HG03280 (cell line): ENCODE data around the gene ITPR3.

Experiments
- ATAC-seq: cut with Tn5 transposase; IDR thresholded peaks from one replicate; pipeline ENCODE4 v1.9.1; 2021; ENCODE audit warnings: mild to moderate bottlenecking, moderate library complexity; ENCODE audit not compliant: unreplicated experiment

ITPR3 gene

DNA sequence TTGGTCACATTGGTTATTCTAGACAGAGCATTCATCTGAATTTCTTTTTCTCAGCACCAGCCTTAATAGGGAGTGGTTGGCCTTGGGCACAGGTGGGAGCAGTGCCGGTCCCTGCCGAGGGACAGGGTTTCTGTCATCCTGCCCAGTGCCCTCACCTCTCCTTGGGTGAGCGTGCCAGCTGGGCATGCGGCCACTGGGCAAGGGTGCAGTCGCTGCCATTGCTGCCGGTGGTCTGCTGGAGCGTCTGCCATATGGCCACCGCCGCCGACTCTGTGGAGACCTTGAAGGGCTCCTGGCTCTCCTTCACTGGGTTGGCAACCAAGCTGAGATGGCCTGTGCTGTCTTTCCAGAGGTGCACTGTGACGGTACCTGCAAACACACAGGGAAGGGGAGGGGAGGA lies 106.8 kb downstream of the ITPR3 start:
- ATAC-seq = no peak

DNA sequence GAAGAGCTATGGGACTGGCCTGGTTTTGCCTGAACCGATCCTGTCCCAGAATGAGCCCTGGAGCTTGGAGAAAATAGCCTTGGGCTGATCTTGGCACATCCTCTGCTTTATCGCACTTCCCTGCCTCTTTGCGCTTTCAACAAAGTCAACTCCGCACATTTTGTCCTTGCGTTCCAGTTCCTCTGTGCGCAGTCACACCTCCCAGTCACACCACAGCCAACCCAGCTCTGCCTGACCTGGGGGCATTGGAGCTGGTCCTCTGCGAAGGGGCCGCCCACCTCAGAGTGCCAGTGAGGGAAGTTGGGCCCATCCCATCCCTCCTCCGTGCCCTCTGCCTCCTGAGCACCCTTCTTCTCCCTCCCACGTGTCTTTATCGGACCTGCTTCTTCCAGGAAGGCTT lies 107.3 kb downstream of the ITPR3 start:
- no peak for ATAC-seq

DNA sequence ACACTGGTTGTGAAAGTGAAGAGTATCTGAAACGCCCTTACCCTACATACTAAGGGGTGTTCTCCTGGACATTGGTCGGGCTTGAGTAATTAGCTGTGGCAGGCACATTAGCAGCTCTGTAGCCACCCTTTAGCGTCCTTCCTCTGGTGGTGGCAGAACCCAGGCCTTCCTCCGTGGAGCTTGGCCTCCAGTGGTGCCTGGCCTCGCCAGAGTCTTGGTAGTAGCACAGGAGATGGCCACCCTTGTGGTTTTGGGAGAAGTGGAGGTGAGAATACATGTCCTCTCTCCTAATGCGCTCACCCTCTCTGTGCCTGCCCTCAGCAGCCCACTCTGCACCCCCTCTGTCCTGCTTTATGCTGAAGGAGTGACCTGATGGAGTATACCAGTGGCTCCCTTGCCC lies 107.9 kb downstream of the ITPR3 start:
- no peak for ATAC-seq

DNA sequence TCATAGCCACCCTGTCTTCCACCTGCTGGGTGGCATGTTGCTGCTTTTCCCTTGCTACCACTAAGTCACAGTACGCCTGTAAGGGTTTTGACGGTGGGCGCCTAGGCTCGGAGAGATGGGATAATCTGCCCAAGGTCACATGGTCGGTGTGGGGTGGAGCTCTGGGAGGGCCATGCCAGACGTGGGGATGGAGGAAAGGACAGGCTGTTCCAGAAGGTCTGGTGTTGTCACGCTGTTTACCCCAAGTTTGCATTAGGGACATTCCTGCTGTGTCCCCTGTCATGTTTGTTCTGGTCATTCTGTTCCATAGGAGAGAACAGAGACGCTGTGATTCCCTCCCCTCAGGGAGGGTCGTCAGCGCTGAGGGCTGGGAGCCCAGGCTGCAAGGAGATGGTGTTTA lies 109.5 kb downstream of the ITPR3 start:
- no peak for ATAC-seq

DNA sequence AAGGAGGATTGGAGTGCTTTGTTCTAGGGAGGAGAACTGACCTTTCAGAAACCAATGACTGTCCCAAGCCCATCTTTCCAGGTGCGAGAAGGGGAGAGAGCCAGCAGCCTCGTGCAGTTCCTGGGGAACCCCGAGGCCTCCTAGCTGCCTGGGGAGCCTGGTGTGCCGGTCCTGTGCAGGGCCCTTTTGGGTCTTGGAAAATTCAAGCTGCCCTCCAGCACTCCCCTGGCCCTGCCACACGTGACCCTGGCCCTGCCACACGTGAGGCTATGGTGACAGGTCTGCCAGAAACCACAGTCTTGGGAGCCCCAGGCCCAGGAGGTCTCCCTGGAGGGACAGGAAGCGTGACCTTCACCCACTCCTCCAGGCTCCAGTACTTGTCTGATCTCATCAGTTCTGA lies 109.9 kb downstream of the ITPR3 start:
- ATAC-seq = no peak

DNA sequence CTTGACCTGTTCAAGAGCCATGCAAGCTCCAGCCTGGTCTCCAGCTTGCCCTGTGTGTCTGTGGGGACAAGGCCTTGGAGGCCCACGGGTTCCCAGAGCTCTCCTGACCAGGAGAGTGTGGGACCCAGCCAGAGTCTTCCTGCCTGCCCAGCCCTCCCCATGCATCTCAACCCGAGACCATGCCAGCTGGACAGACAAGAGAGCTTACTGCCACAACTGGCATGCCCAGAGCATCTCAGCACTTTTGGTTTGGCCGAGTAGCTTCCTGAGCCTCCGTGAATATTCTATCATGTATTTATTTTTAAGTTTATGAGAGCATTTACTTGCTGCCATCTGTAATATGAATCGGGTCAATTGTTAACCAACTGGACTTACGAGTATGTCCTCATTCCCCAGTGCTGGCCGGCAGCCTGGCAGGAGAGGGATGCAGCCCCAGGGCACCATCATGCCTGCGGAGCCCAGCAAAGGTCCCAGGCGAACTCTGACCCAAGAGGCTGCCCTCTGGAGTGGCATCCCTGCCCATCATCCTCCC lies 110.7 kb downstream of the ITPR3 start:
- no peak for ATAC-seq

DNA sequence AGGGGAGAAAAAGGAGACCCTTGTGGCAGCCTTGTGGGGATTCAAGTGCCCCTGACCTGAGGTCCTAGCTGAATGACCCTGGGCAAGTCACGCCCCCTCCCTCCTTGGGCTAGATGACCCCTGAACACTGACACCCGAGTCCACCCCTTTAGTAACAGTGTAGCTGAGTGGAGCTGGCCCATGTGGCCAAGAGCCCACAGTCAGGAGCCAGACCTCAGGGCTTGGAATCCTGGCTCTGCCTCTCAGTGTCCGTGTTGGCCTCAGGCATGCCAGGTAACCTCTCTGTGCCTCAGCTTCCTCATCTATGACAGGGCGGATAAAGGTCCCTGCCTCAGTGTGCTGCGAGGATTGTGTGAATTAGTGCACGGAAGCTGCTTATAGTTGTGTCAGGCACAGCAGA lies 111.3 kb downstream of the ITPR3 start:
- ATAC-seq = no peak

DNA sequence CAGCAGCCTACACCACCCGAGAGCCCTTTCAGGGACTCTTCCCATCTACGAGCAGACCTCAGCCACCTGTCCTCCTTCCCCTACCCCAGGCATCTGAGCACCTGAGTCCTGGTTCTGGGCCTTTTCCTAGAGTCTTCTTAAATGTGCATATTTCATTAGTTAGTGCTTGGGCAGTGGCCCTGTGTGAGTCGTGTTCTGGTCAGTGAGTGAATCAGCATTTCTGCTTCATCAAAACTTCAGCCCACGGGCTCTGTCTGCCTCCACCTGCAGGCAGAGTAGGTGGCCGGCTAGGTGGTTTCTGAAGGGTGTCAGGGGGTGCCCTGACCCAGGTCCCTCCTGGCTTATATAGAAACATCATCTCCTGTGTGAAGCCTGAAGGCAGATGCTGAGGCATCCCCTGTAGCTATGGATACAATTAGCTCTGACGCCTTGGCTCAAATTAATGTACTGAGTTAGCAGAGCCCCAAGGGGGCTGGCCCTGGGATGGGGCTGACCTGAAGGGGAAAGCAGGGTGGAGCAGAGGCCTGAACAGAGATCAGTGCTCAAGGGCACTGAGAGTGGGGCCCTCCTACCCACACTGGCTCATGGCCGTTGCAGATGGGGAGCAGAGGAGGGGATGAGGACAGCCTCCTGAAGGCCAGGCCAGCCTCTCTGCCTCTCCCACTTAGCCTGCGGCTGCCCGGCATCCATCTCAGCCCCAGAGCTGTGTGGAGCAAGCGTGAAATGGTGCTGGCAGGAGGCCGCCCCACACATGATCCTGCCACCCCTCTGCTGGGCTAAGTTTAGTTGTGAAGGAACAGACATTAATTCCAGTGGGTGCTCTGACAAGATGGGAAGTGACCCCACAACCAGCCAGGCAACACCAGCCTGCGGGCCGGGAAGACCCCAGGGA lies 111.9 kb downstream of the ITPR3 start:
- no peak for ATAC-seq

DNA sequence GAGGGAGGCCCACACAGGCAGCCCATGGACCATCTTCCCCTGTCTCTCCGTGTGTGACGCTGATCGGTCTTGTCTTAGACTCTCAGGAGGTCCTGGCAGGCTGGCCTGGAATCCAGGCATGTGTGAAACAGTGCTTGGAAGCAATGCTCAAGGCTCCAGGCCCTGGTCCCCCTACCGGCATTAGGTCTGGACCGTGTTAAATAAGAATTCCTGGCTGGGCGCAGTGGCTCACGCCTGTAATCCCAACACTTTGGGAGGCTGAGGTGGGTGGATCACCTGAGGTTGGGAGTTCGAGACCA lies 112.5 kb downstream of the ITPR3 start:
- ATAC-seq = no peak

DNA sequence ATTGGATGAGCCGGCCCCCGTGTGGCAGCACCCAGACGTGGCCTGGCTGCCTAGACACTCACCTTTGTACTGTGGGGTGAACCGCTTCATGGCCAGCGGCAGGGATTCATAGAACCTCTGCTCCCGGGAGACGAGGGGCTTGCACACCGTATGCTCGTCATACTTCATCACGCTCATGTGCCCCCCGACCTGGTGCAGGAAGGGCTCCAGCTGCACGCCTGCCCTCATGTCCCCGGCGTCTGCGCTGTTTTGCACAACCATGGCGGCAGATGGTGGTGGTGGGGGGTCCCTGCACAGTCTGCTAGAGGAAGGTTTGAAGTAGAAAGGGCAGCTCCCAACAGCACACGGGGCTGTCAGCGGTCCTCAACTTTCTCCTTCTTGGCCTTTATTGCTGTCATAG lies 114.1 kb downstream of the ITPR3 start:
- ATAC-seq = no peak

DNA sequence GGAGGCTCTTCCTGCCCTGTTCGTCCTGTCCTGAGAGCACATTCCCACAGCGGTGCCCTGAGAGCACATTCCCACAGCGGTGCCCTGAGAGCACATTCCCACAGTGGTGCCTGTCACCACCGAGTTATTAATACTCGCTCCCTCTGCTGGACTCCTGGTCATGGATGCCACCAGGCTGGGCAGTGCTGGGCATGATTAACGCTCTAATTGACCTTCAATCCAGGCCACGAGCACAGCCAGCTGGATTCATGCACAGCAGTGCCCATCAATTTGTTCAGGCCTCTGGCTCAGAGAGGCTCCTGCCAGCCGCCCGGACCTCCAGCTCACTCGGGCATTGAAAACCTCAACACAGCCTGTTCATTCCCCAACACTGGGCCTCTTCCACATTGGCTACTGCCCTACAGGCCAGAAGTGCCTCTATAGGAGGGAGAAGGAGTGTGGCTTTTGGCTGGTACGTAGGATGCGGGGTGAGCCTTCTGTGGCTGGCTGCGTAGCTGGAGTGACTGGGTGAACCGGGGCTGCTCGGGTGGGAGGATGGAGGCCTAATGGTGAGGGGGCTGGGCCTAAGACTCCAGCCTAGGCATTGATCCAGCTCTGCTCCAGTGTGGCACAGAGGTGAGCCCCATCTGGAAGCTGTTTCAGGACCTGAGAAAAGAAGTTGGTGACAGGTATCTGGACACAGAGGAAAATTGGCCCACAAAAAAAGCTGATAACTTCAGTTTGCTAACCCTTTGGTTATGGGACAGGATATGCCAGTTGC lies 116.3 kb downstream of the ITPR3 start:
- no peak for ATAC-seq

DNA sequence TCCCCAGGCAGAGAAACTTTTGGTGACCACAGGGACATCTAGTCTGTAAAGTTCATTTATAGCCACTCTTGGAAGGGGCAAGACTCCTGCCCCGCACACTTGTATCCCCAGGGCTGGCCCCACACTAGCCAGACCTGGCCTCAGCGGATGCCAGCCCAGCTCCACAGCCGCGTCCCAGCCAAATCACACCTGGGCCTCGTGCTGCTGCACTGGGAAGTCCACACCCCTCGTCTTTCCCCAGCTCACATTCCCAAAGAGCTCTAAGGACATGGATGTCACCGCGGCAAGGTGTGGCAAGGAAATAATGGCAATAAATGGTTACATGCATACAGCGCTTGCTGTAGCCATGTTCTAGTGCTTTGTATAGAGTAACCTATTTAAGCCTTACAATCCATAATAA lies 117.0 kb downstream of the ITPR3 start:
- no peak for ATAC-seq

DNA sequence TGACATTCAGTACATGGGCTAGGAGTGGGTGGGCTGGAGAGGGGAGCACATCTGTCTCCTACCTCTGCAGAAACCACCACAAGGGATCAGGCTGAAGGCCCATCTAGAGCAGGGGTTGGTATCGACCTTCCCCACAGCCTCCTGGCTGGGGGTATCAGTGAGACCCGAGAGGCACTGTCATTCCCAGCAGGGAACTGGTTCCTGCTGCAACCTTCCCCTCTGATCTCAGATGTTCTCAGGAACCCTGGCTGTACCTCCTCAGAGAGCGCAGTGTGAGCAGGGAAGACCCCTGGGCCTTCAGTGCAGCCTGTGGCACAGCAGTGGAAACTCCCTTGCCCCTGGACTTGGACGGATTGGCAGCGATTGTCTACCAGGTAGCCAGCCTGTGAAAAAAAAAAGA lies 117.8 kb downstream of the ITPR3 start:
- ATAC-seq = no peak

DNA sequence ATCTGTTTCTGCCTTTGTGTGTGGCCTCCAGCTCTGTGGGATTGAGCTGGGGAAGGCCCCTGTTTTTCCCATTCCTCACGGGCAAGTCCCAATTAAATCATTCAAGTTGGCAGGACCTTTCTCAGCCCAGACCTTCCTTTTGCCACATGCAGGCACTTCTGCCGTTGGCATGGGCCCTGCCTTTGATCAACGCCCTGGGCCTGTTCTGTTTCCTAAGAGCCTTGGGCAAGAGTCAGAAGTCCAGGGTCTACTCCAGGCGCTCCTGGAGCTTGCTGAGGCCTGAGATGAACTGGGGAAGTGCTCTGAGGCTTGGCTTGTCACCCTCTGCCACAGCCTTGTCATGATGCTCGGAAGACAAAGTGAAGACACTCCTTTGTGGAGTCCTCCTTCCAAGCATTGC lies 118.4 kb downstream of the ITPR3 start:
- no peak for ATAC-seq

DNA sequence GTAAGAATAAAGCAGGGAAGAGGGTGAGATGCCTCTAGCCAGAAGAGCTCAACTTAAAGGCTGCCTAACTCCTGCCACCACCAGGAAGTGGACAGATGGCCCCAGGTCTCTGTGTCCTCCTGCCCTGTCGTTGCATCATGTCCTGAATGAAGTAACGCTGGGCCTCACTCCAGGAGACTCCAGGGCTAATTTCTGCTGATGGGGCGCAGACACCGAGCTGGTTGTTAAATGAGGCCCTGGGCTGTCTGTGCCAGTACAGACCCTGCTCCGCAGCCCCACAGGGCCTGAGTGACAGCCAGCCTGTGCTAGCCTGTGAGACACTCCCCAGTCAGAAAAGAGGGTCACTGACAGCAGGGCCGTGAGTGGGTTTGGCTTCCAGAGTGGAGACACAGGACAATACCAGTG lies 119.1 kb downstream of the ITPR3 start:
- no peak for ATAC-seq

DNA sequence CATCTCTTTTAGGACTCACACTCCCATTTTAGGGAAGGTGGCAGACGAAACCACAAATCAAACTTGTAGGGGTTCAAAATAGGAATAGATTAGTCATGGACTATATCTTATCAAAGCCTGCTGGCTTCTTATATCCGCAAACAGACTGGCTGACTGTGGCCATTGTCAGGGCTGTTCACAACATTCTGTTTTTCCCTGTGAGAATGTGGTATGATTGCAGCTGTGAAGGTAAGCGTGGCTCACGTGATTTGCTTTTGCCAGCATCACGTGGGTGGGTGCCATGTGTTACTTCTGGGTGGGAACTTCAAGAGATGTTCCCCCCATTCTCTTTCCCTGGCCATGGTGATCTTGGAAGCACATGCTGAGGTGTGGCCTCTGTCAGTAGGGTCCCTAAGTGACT lies 119.7 kb downstream of the ITPR3 start:
- ATAC-seq = no peak

DNA sequence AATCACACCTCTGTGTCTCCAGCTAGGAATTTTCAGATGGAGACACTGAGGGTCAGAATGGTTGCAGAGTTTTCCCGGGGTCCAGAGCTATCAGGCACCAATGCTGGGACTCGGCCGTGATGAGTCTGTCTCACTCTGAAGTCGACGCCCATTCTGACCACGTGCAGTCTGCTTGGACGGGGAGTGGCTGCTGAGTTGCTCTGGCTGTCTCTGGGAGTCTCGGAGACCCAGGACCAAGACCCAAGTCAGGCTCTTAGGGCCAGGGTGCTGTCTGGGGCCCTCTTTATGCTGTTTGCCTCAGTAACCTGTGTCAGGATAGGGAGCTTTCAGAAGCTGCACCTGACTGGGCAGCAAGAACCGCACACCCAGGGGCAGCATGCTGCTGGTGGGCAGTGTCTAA lies 121.0 kb downstream of the ITPR3 start:
- no peak for ATAC-seq

DNA sequence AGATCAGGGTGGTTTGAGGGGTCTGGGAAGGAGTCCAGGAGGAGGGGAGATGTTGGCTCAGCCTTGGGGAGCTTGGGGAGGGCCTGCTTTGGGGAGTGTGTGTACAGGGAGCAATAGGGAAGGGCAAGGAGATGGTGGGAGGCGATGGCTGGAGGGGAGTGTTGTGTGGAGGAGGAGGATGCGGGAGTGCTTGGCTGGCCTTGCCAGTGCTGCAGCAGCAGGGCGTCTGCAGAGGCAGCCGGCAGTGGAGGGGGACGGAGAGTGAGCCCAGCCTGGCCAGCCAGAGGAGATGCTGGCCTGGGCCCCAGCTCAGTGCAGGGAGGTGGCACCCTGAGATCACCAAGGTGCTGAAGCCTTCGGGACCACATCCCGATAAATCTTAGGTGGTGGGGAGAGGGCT lies 121.7 kb downstream of the ITPR3 start:
- no peak for ATAC-seq

DNA sequence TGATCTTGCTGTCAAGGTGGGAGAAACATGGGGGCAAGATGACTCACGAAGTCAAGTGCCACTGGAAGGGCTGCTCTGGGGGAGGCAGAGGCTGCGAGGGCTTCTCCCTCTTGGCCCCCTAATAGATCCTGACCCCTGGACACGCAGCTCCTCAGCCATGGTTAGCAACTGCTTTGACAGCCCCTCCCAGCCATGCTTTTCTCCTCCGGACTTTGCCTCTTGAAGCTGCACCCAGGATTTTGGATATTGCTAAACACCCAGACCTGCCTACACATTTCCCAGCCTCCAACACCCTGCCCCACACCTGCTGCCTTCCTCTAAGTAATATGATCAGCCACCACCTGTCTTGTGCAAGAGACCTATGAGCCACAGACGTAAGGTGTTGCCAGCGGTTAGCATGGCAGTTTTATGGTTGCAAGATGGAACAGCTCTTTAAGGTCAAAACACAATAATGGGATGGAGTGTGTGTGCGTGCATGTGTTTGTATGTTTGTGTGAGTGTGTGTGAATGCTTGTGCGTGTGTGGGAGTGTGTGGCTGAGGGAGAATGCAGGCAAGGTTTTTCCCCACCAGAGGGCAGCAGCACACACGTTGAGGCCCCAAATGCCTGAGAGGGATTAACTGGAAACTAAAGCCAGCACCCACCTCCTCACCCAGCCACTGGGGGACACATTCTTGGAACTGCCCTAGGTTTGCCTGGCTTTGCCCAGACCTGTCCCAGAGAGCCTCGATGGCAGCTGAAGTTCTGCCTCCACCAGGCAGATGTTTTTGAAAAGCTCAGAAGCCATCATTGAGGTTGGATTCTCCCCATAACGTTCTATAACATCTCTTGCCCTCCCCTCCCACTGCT lies 123.1 kb downstream of the ITPR3 start:
- no peak for ATAC-seq

DNA sequence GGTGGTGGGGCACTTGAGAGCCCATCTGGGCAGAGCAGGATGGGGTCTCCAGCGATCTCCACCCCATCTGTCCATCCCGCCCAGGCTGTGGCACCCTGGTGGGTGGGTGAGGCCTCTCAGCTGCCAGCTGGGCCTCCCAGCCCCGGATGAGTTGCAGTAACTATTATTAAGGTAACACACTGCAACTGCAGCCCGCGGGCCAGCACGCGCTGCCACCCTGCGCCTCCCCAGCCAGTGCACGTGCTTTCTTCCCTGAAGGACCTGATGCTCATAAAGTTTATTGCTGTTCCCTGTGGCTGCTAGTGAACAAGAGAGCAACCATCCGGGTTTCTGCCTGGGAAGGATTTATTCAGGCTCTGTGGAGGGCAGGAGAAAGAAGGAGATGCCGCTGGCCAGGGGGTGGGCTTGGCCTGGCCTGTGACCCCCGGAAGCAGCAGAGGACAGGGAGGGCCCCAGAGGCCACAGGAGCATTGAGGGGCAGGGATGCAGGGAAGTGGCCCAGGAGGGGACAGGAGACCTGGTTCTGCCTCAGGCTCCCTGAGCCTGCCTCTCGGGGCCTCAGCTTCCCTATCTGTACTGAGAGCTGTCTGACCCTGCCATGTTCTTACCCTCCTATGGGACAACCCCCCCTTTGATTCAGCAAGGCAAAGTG lies 123.9 kb downstream of the ITPR3 start:
- no peak for ATAC-seq

DNA sequence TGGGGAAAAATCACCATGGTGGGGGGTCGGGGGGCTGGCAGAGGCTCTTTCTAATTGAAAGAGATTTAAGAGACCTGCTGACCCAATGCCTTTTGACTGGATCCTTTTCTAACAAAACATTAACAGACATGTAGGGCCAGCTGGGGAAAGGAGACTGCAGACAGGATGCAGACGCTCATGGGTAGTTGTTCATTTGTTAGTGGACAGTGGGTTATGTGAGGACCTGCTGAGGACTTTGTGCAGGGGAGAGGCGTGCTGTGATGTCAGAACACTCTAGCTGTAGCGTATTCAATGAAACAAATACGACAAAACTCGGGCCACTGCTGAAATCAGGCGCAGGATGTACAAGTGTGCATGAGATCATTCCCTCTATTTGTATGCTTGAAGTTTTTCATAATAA lies 124.4 kb downstream of the ITPR3 start:
- no peak for ATAC-seq
